SU-DHL-6 (cell line): ENCODE results near the gene SNX22.

ENCODE experiments used
- H2AFZ ChIP-seq: fragments of 200-600 bp; sonication (generic); 2 replicates; pipeline ENCODE4 v1.6.1; 2014; ENCODE audit warnings: low read depth, mild to moderate bottlenecking, moderate library complexity, mixed read lengths, antibody characterized with exemption, low read length; ENCODE audit not compliant: severe bottlenecking
- H3F3A ChIP-seq: fragments of 200-600 bp; shearing (Covaris generic); 2 replicates; pipeline ENCODE4 v1.6.0; 2016; ENCODE audit warnings: antibody characterized with exemption, mild to moderate bottlenecking; ENCODE audit not compliant: insufficient read depth
- H3K27ac ChIP-seq: fragments of 200-600 bp; sonication (generic); 2 replicates; pipeline ENCODE4 v1.5.1; 2016; ENCODE audit warnings: low read depth, mild to moderate bottlenecking, low read length, moderate library complexity, mixed read lengths
- H3K27me3 ChIP-seq: fragments of 200-600 bp; sonication (generic), shearing (Covaris generic); 2 replicates; pipeline ENCODE4 v1.6.0; 2014; ENCODE audit warnings: mild to moderate bottlenecking, low read length
- H3K36me3 ChIP-seq: fragments of 200-600 bp; sonication (generic); 2 replicates; pipeline ENCODE4 v1.6.1; 2014; ENCODE audit warnings: mild to moderate bottlenecking, low read length, mixed read lengths
- H3K4me2 ChIP-seq: fragments of 300-600, 200-600 bp; shearing (Covaris generic), sonication (generic); 2 replicates; pipeline ENCODE4 v1.6.0; 2014; ENCODE audit warnings: low read length, low read depth, mild to moderate bottlenecking; ENCODE audit not compliant: poor library complexity, severe bottlenecking
- H3K4me3 ChIP-seq: fragments of 200-600 bp; sonication (generic); 2 replicates; pipeline ENCODE4 v1.5.1; 2014; ENCODE audit warnings: antibody characterized with exemption, low read length, mild to moderate bottlenecking, mixed read lengths; ENCODE audit not compliant: insufficient read depth, poor library complexity, severe bottlenecking
- H3K79me2 ChIP-seq: fragments of 200-600 bp; sonication (generic); 2 replicates; pipeline ENCODE4 v1.6.1; 2014; ENCODE audit warnings: mild to moderate bottlenecking, low read length, moderate library complexity; ENCODE audit not compliant: insufficient read depth
- H3K9ac ChIP-seq: fragments of 200-600 bp; sonication (generic); 2 replicates; pipeline ENCODE4 v1.7.0; 2014; ENCODE audit warnings: mild to moderate bottlenecking, low read length
- H3K9me2 ChIP-seq: fragments of 200-600 bp; sonication (generic); replicated peaks from 2 replicates; pipeline ENCODE4 v1.6.1; 2014; ENCODE audit warnings: low read length; ENCODE audit not compliant: insufficient read depth
- H3K9me3 ChIP-seq: fragments of 200-600 bp; sonication (generic); 2 replicates; pipeline ENCODE4 v1.6.1; 2014; ENCODE audit warnings: low read length, mixed read lengths; ENCODE audit not compliant: insufficient read depth
- H4K20me1 ChIP-seq: fragments of 200-600 bp; sonication (generic); 2 replicates; pipeline ENCODE4 v1.6.1; 2014; ENCODE audit warnings: low read depth, mild to moderate bottlenecking, antibody characterized with exemption, low read length, moderate library complexity, mixed read lengths
- CTCF ChIP-seq: fragments of 200-600 bp; sonication (generic); IDR thresholded peaks from one replicate; pipeline ENCODE4 v1.5.1; 2017; ENCODE audit warnings: antibody characterized with exemption, mild to moderate bottlenecking, low read length, moderate library complexity; ENCODE audit not compliant: insufficient read depth, poor library complexity, severe bottlenecking
- EZH2phosphoT487 ChIP-seq: fragments of 200-600 bp; sonication (generic), shearing (Covaris generic); conservative IDR thresholded peaks from 2 replicates; pipeline ENCODE4 v1.6.1; 2018; ENCODE audit warnings: mild to moderate bottlenecking, antibody characterized with exemption, low read length, moderate library complexity, mixed read lengths

SNX22 gene

GRCh38 chr15:64134345-64134829, 17.1 kb upstream of the SNX22 start:
- H2AFZ ChIP-seq = no peak overlapping the region
- peaks cover 3% of the 10 kb centered on the region; the same call in 1 of the 2 replicates for H3K36me3 ChIP-seq
- H3K27ac ChIP-seq = no peak overlapping the region
- H4K20me1 ChIP-seq = no peaks in the 10 kb centered on the region
- H3F3A ChIP-seq = no peaks in the 10 kb centered on the region
- no peaks in the 10 kb centered on the region for H3K9me3 ChIP-seq
- no peak overlapping the region for H3K4me2 ChIP-seq
- no peak overlapping the region for H3K9ac ChIP-seq
- no peaks in the 10 kb centered on the region for H3K79me2 ChIP-seq
- H3K27me3 ChIP-seq = no peaks in the 10 kb centered on the region
- H3K9me2 ChIP-seq = no peaks in the 10 kb centered on the region
- TF ChIP-seq CTCF (no peak), EZH2phosphoT487 (no peak)
- no peak overlapping the region for H3K4me3 ChIP-seq

GRCh38 chr15:64136347-64136746, 15.2 kb upstream of the SNX22 start:
- H3K27me3 ChIP-seq = no peaks in the 10 kb centered on the region
- H3K4me3 ChIP-seq = no peak overlapping the region
- H3K4me2 ChIP-seq = no peak overlapping the region
- no peaks in the 10 kb centered on the region for H3K9me2 ChIP-seq
- H3K9ac ChIP-seq = no peak overlapping the region
- no peaks in the 10 kb centered on the region for H3F3A ChIP-seq
- H3K79me2 ChIP-seq = no peaks in the 10 kb centered on the region
- no peak overlapping the region for H2AFZ ChIP-seq
- H3K27ac ChIP-seq = no peak overlapping the region
- TF ChIP-seq CTCF = no peak
- TF ChIP-seq EZH2phosphoT487 = no peak
- H4K20me1 ChIP-seq = no peaks in the 10 kb centered on the region
- H3K9me3 ChIP-seq = no peaks in the 10 kb centered on the region
- H3K36me3 ChIP-seq = peaks cover 3% of the 10 kb centered on the region; the same call in 1 of the 2 replicates

GRCh38 chr15:64137226-64137833, 14.2 kb upstream of the SNX22 start:
- no peaks in the 10 kb centered on the region for H3F3A ChIP-seq
- H3K9me2 ChIP-seq = no peaks in the 10 kb centered on the region
- no peak overlapping the region for H2AFZ ChIP-seq
- no peak overlapping the region for H3K9ac ChIP-seq
- no peaks in the 10 kb centered on the region for H4K20me1 ChIP-seq
- H3K9me3 ChIP-seq = no peaks in the 10 kb centered on the region
- H3K27ac ChIP-seq = no peak overlapping the region
- no peaks in the 10 kb centered on the region for H3K27me3 ChIP-seq
- no peaks in the 10 kb centered on the region for H3K79me2 ChIP-seq
- no peak overlapping the region for H3K4me2 ChIP-seq
- no peak overlapping the region for H3K4me3 ChIP-seq
- H3K36me3 ChIP-seq = no peaks in the 10 kb centered on the region
- TF ChIP-seq EZH2phosphoT487 (no peak), CTCF (no peak)
